ENCODE data around the gene PPP3R1.
A peak's percentile ranks its signal among the peaks of the same experiment; 100 is the strongest.
"Not testable (repeated sequence)": the region's sequence is repeated elsewhere in the genome, so short reads cannot be mapped to it uniquely, and the experiment has no call there.

The PPP3R1 gene

GRCh38 chr2:68188831-68189230, 63.5 kb downstream of the PPP3R1 start:
- no peak for DNase-seq (ENCODE audit: low spot score)

- DNase-seq (ENCODE audit: low spot score): no peak
These were observed 65.0 kb downstream of the PPP3R1 start for GRCh38 chr2:68187329-68187728.

GRCh38 chr2:68185541-68186164, 66.7 kb downstream of the PPP3R1 start:
- DNase-seq (ENCODE audit: low spot score): peak; percentile 72

GRCh38 chr2:68182902-68183301, 69.4 kb downstream of the PPP3R1 start:
- DNase-seq (ENCODE audit: low spot score): no peak

- DNase-seq (ENCODE audit: low spot score): no peak
These were observed 73.2 kb downstream of the PPP3R1 start for GRCh38 chr2:68178954-68179627.

GRCh38 chr2:68178432-68178831, 73.9 kb downstream of the PPP3R1 start:
- DNase-seq (ENCODE audit: low spot score): no peak

GRCh38 chr2:68177541-68177940, 74.8 kb downstream of the PPP3R1 start:
- DNase-seq (ENCODE audit: low spot score): no peak

GRCh38 chr2:68176657-68177056, 75.7 kb downstream of the PPP3R1 start:
- DNase-seq (ENCODE audit: low spot score): no peak

- not testable (repeated sequence) for DNase-seq (ENCODE audit: low spot score)
These were observed 77.1 kb downstream of the PPP3R1 start for GRCh38 chr2:68175210-68175609.

- DNase-seq (ENCODE audit: low spot score): no peak
These were observed 79.2 kb downstream of the PPP3R1 start for GRCh38 chr2:68172990-68173700.

- DNase-seq (ENCODE audit: low spot score): no peak
These were observed 79.8 kb downstream of the PPP3R1 start for GRCh38 chr2:68172521-68172920.

GRCh38 chr2:68171684-68172083, 80.6 kb downstream of the PPP3R1 start:
- DNase-seq (ENCODE audit: low spot score): no peak

GRCh38 chr2:68171146-68171545, 81.2 kb downstream of the PPP3R1 start:
- no peak for DNase-seq (ENCODE audit: low spot score)

- DNase-seq (ENCODE audit: low spot score): no peak
These were observed 83.0 kb downstream of the PPP3R1 start for GRCh38 chr2:68169308-68169707.

- no peak for DNase-seq (ENCODE audit: low spot score)
These were observed 85.1 kb downstream of the PPP3R1 start for GRCh38 chr2:68167186-68167585.

GRCh38 chr2:68163641-68164040, 88.7 kb downstream of the PPP3R1 start:
- no peak for DNase-seq (ENCODE audit: low spot score)

- no peak for DNase-seq (ENCODE audit: low spot score)
These were observed 94.2 kb downstream of the PPP3R1 start for GRCh38 chr2:68158134-68158447.

GRCh38 chr2:68157402-68158133, 94.8 kb downstream of the PPP3R1 start, which contains the start of gene PNO1:
TSS of gene PNO1 (plus strand) at chr2:68157888. CDS start at chr2:68157935, 47 bp downstream.
- peak; percentile 96 for DNase-seq (ENCODE audit: low spot score)

GRCh38 chr2:68157002-68157401, 95.3 kb downstream of the PPP3R1 start:
- DNase-seq (ENCODE audit: low spot score): no peak

GRCh38 chr2:68156419-68156818, 95.9 kb downstream of the PPP3R1 start:
- no peak for DNase-seq (ENCODE audit: low spot score)

- DNase-seq (ENCODE audit: low spot score): no peak
These were observed 96.7 kb downstream of the PPP3R1 start for GRCh38 chr2:68155618-68156017.

GRCh38 chr2:68152681-68153347, 99.5 kb downstream of the PPP3R1 start:
- DNase-seq (ENCODE audit: low spot score): no peak

Data from ecto neural progenitor cell (in vitro differentiated cells).